Activated CD4-positive, alpha-beta T cell treated with anti-CD3 and anti-CD28 coated beads, Interleukin-2, amount 10 ng/mL, durations not matched to agents 24 days and 14 days (primary cell): ENCODE results near the gene MTCP1. TPM values are rescaled to one million over a fixed set of nuclear protein-coding genes. Genes with fewer than 3 reads are reported as not detected.

Source experiments
- total RNA-seq: library from RNA; stranded (reverse); gene quantifications from 2 replicates; pipeline ENCODE4 v1.2.3, GENCODE V29; 2022

MTCP1 gene
- total RNA-seq, 1 donor from 2014 or later = 11.4 TPM

Other genes with a start within 250 kb of the MTCP1 start
- not detected in 2 replicates for gene SMIM9, start 236.5 kb downstream of the MTCP1 start, total RNA-seq
- 23.2 and 25.0 TPM in 2 replicates for gene F8A1, start 184.8 kb downstream of the MTCP1 start, total RNA-seq
- gene F8, start 48.4 kb downstream of the MTCP1 start, total RNA-seq = 3.0 and 3.7 TPM in 2 replicates
- 74.9 and 75.7 TPM in 2 replicates for gene FUNDC2, start 44.3 kb downstream of the MTCP1 start, total RNA-seq
- gene CMC4, start within 50 bp of the MTCP1 start, total RNA-seq = 2.5 and 3.6 TPM in 2 replicates
- gene BRCC3, start 372 bp upstream of the MTCP1 start, total RNA-seq = 28.8 and 28.9 TPM in 2 replicates
- 86.4 and 87.5 TPM in 2 replicates for gene VBP1, start 145.3 kb upstream of the MTCP1 start, total RNA-seq
- 9.5 and 9.9 TPM in 2 replicates for gene RAB39B, start 193.4 kb upstream of the MTCP1 start, total RNA-seq